ENCODE results near the gene TBCE.
"Not testable (repeated sequence)": the region's sequence is repeated elsewhere in the genome, so short reads cannot be mapped to it uniquely, and the experiment has no call there.

The TBCE gene

DNA sequence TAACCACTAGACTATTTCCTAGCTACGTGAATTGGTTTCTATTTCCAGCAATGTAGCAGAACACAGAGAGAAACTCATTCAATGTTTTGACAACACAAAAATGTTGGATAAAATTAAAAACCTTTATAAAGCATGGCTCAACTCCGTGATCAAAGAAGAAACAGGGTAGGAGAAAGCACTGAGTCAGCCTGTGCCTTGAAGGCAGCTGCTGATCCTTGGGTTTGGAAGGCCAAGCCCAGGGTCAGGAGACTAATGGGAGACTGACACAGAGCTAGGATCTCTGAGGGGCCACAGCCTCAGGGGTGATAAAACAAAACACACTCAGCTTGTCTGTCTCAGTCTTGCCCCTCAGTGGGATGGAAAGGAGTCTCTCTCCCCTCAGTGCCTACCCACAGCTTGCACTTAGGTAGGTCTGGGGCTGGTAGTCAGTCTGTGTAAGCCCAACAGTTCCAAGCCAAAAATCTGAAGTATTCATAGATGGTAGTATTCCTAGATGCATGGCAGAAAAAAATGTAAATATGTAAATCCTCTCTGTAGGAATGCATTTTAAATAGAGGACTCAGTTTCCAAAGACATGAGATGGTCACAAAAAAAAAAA lies 83.8 kb downstream of the TBCE start:
- no peak overlapping the region for H3K9ac ChIP-seq (ENCODE audit: low read length)
- no peak overlapping the region for H3K27ac ChIP-seq (ENCODE audit: low read depth, low read length)
- H3K4me1 ChIP-seq (ENCODE audit: control insufficient read depth, insufficient read depth, low read length) = no peaks in the 10 kb centered on the region
- no peak overlapping the region for H3K4me3 ChIP-seq (ENCODE audit: low read length)
- H3K27me3 ChIP-seq (ENCODE audit: control insufficient read depth, insufficient read depth, low read length) = no peaks in the 10 kb centered on the region
- peaks cover 13% of the 10 kb centered on the region for H3K36me3 ChIP-seq (ENCODE audit: control insufficient read depth, insufficient read depth, low read length)

DNA sequence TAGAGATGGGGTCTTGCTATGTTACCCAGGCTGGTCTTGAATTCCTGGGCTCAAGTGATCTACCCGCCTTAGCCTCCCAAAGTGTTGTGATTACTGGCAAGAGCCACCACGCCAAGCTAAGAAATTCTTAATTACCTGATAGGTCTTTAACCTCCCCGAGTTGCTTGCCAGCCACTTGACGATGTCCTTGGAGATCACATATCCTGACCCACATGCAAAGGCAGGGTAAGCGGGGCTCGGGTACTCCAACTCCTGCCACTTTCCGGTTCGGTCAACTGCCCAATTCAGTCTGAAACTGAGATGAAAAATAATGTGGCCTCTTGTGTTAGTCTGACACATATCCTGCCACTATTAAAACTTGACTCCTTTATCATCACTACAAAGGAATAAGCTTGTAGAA lies 86.8 kb downstream of the TBCE start:
- peaks cover 13% of the 10 kb centered on the region for H3K36me3 ChIP-seq (ENCODE audit: control insufficient read depth, insufficient read depth, low read length)
- H3K4me3 ChIP-seq (ENCODE audit: low read length) = no peak overlapping the region
- no peaks in the 10 kb centered on the region for H3K27me3 ChIP-seq (ENCODE audit: control insufficient read depth, insufficient read depth, low read length)
- no peak overlapping the region for H3K27ac ChIP-seq (ENCODE audit: low read depth, low read length)
- no peak overlapping the region for H3K9ac ChIP-seq (ENCODE audit: low read length)
- H3K4me1 ChIP-seq (ENCODE audit: control insufficient read depth, insufficient read depth, low read length) = no peaks in the 10 kb centered on the region

DNA sequence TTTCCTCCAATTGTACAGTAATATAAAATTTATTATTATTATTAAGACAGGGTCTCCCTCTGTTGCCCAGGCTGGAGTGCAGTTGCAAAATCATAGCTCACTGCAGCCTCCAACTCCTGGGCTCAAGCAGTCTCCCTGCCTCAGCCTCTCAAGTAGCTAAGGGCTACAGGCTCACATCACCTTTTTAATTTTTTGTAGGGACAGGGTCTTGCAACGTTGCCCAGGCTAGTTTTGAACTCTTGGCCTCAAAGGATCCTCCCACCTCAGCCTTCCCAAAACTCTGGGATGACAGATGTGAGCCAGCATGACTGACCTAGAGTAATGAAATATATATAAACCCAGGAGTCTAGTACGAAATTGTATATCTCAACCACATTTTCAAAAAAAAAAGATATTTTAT lies 87.9 kb downstream of the TBCE start:
- no peaks in the 10 kb centered on the region for H3K27me3 ChIP-seq (ENCODE audit: control insufficient read depth, insufficient read depth, low read length)
- no peak overlapping the region for H3K4me3 ChIP-seq (ENCODE audit: low read length)
- peaks cover 11% of the 10 kb centered on the region for H3K36me3 ChIP-seq (ENCODE audit: control insufficient read depth, insufficient read depth, low read length)
- no peak overlapping the region for H3K27ac ChIP-seq (ENCODE audit: low read depth, low read length)
- H3K4me1 ChIP-seq (ENCODE audit: control insufficient read depth, insufficient read depth, low read length) = no peaks in the 10 kb centered on the region
- H3K9ac ChIP-seq (ENCODE audit: low read length) = no peak overlapping the region

DNA sequence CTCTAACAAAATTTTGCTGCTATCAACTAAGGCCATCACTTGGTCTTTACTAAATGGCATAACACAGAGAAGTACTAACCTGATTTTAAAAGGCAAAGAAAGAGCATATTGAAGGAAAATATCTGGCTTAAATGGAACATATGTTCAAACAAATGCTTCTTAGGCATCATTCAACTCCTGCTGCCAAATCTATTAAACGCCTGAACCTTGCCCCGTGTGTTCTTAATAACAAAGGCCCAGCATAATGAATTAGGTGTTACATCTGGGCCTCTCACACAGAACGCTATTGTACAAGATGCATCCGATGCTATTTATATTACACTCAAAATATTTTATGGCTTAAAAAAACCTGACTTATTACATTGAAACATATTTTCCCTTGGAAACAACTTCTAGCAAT lies 88.6 kb downstream of the TBCE start:
- Histone ChIP-seq H3K27me3 (ENCODE audit: control insufficient read depth, insufficient read depth, low read length) (no peaks in the 10 kb centered on the region), H3K9ac (ENCODE audit: low read length) (no peak overlapping the region), H3K4me3 (ENCODE audit: low read length) (no peak overlapping the region), H3K4me1 (ENCODE audit: control insufficient read depth, insufficient read depth, low read length) (no peaks in the 10 kb centered on the region), H3K27ac (ENCODE audit: low read depth, low read length) (no peak overlapping the region), H3K36me3 (ENCODE audit: control insufficient read depth, insufficient read depth, low read length) (peaks cover 5% of the 10 kb centered on the region)

DNA sequence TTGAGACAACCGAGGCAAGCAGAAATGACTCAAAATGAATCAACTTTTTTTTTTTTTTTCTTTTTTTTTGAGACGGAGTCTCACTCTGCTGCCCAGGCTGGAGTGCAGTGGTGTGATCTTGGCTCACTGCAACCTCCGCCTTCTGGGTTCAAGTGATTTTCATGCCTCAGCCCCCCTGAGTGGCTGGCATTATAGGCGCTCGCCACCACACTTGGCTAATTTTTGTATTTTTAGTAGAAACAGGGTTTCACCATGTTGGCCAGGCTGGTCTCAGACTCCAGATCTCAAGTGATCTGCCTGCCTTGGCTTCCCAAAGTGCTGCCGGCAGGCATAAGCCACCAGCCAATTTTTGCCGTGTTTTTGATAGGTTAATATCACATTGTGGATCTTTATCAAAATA lies 90.6 kb downstream of the TBCE start:
- not testable (repeated sequence) for H3K4me1 ChIP-seq (ENCODE audit: control insufficient read depth, insufficient read depth, low read length)

DNA sequence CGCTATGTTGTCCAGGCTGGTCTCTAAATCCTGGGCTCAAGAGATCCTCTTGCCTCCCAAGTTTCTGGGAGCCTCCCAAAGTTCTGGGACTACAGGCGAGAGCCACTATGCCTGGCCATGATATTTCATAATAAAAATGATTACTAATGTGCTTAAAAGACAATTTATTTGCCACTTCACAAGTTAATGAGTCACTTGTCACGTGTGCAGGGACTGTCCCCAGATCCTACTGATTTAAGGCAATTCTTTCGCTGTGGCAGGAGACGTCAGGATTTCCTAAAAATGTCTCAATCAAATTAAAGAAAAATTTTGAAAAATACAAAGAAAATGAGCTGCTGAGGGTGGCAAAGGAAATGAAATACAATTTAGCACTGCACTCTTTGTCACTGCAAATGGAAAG lies 93.5 kb downstream of the TBCE start:
- no peak overlapping the region for H3K27ac ChIP-seq (ENCODE audit: low read depth, low read length)
- H3K9ac ChIP-seq (ENCODE audit: low read length) = no peak overlapping the region
- H3K27me3 ChIP-seq (ENCODE audit: control insufficient read depth, insufficient read depth, low read length) = no peaks in the 10 kb centered on the region
- H3K4me3 ChIP-seq (ENCODE audit: low read length) = no peak overlapping the region
- no peaks in the 10 kb centered on the region for H3K4me1 ChIP-seq (ENCODE audit: control insufficient read depth, insufficient read depth, low read length)
- H3K36me3 ChIP-seq (ENCODE audit: control insufficient read depth, insufficient read depth, low read length) = no peaks in the 10 kb centered on the region

More for the DNA sequence above, 90.6 kb downstream of the TBCE start:
- H3K4me3 ChIP-seq (ENCODE audit: low read length); H3K27me3 ChIP-seq (ENCODE audit: control insufficient read depth, insufficient read depth, low read length); H3K9ac ChIP-seq (ENCODE audit: low read length); H3K36me3 ChIP-seq (ENCODE audit: control insufficient read depth, insufficient read depth, low read length); H3K27ac ChIP-seq (ENCODE audit: low read depth, low read length): not testable (repeated sequence)

DNA sequence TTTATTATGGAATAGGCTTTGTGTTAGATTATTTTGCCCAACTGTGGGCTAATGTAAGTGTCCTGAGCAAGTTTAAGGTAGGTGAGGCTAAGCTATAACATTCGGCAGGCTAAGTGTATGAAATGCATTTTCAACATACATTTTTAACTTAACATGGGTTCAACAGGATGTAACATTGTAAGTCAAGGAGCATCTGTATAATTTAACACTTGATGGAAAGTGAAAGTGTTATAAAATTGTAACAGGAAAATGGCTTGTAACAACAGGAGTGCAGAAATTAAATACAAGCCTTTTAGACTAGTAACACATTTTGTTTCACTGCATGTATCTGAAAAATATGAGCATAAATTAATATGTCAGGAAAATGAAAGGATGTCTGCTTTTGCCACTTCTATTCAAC lies 94.7 kb downstream of the TBCE start:
- no peaks in the 10 kb centered on the region for H3K36me3 ChIP-seq (ENCODE audit: control insufficient read depth, insufficient read depth, low read length)
- H3K27ac ChIP-seq (ENCODE audit: low read depth, low read length) = no peak overlapping the region
- H3K27me3 ChIP-seq (ENCODE audit: control insufficient read depth, insufficient read depth, low read length) = no peaks in the 10 kb centered on the region
- H3K4me3 ChIP-seq (ENCODE audit: low read length) = no peak overlapping the region
- H3K4me1 ChIP-seq (ENCODE audit: control insufficient read depth, insufficient read depth, low read length) = no peaks in the 10 kb centered on the region
- no peak overlapping the region for H3K9ac ChIP-seq (ENCODE audit: low read length)

DNA sequence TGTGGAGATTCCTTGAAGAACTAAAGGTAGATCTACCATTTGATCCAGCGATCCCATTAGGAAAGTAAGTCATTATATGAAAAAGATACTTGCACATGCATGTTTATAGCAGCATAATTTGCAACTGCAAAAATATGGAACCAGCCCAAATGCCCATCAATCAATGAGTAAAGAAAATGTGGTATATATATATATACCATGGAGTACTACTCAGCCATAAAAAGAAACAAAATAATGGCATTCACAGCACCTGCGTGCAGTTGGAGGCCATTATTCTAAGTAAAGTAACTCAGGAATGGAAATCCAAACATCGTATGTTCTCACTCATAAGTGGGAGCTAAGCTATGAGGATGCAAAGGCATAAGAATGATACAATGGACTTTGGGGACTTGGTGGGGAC lies 95.6 kb downstream of the TBCE start:
- H3K27me3 ChIP-seq (ENCODE audit: control insufficient read depth, insufficient read depth, low read length); H3K27ac ChIP-seq (ENCODE audit: low read depth, low read length); H3K9ac ChIP-seq (ENCODE audit: low read length); H3K36me3 ChIP-seq (ENCODE audit: control insufficient read depth, insufficient read depth, low read length); H3K4me3 ChIP-seq (ENCODE audit: low read length); H3K4me1 ChIP-seq (ENCODE audit: control insufficient read depth, insufficient read depth, low read length): not testable (repeated sequence)

DNA sequence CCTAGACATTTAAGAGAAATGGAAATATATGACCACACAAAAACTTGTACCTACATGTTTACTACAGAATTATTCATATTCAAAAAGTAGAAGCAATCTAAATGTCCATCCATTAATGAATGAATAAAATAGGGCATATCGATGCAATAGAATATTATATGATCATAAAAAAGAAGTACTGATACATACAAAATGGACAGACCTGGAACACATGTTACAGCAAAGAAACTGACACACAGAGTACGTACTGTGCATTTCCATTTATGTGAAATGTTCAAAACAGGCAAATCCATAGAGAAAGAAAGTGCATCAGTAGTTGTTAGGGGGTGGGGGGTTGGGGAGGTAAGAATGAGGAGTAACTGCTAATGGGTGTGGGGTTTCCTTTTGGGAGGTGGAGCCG lies 97.8 kb downstream of the TBCE start:
- Histone ChIP-seq H3K9ac (ENCODE audit: low read length) (no peak overlapping the region), H3K4me3 (ENCODE audit: low read length) (no peak overlapping the region), H3K27me3 (ENCODE audit: control insufficient read depth, insufficient read depth, low read length) (no peaks in the 10 kb centered on the region), H3K36me3 (ENCODE audit: control insufficient read depth, insufficient read depth, low read length) (no peaks in the 10 kb centered on the region), H3K4me1 (ENCODE audit: control insufficient read depth, insufficient read depth, low read length) (no peaks in the 10 kb centered on the region), H3K27ac (ENCODE audit: low read depth, low read length) (no peak overlapping the region)

DNA sequence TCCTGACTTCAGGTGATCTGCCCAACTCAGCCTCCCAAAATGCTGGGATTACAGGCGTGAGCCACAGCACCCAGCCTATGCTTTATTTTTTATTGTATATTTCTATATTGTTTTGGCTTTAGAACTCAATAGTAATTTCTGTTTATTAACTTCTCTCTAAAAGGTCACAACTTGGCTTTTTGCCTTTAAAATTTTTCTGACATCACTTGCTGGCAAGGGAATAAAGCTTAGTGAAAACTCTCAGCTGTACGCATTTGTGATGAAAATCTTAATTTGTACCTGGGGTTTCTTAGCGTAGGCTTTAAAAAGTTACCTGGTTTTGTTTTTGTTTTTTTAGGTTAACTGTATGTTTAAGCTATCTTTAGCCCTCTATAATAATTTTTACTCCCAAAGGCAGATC lies 100.8 kb downstream of the TBCE start:
- Histone ChIP-seq H3K9ac (ENCODE audit: low read length) (no peak overlapping the region), H3K36me3 (ENCODE audit: control insufficient read depth, insufficient read depth, low read length) (no peaks in the 10 kb centered on the region), H3K4me3 (ENCODE audit: low read length) (no peak overlapping the region), H3K27ac (ENCODE audit: low read depth, low read length) (no peak overlapping the region), H3K4me1 (ENCODE audit: control insufficient read depth, insufficient read depth, low read length) (no peaks in the 10 kb centered on the region), H3K27me3 (ENCODE audit: control insufficient read depth, insufficient read depth, low read length) (no peaks in the 10 kb centered on the region)

DNA sequence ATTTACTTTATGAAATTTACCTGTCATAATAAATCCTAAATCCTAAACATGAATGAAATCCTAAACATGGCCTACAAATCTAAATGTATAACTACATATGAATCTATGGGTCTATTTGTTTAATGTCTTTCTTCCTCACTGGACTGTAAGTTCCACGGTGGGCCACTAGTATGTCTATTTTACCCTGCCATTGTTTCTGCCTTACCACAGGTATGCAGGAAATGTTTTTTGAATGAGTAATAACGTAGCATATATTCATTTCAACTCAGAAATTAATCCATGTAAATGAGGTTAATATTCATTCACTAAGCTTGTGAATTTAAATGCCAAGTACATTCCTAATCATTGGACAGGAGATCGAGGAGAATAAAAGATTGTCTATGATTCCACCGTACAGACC lies 101.7 kb downstream of the TBCE start:
- Histone ChIP-seq H3K36me3 (ENCODE audit: control insufficient read depth, insufficient read depth, low read length) (no peaks in the 10 kb centered on the region), H3K4me1 (ENCODE audit: control insufficient read depth, insufficient read depth, low read length) (no peaks in the 10 kb centered on the region), H3K9ac (ENCODE audit: low read length) (no peak overlapping the region), H3K27ac (ENCODE audit: low read depth, low read length) (no peak overlapping the region), H3K4me3 (ENCODE audit: low read length) (no peak overlapping the region), H3K27me3 (ENCODE audit: control insufficient read depth, insufficient read depth, low read length) (no peaks in the 10 kb centered on the region)

DNA sequence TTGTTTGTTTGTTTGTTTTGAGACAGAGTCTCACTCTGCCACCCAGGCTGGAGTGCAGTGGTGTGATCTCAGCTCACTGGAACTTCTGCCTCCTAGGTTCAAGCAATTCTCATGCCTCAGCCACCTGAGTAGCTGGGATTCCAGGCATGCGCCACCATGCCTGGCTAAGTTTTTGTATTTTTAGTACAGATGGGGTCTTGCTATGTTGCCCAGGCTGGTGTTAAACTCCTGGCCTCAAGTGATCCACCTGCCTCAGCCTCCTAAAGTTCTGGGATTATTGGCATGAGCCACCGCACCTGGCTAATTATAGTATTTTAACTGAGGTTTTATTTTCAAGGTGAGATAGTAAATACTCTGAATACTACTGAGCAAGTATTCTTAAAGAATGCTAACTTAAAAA lies 102.7 kb downstream of the TBCE start:
- not testable (repeated sequence) for H3K27ac ChIP-seq (ENCODE audit: low read depth, low read length); H3K9ac ChIP-seq (ENCODE audit: low read length); H3K36me3 ChIP-seq (ENCODE audit: control insufficient read depth, insufficient read depth, low read length); H3K4me3 ChIP-seq (ENCODE audit: low read length); H3K4me1 ChIP-seq (ENCODE audit: control insufficient read depth, insufficient read depth, low read length); H3K27me3 ChIP-seq (ENCODE audit: control insufficient read depth, insufficient read depth, low read length)

DNA sequence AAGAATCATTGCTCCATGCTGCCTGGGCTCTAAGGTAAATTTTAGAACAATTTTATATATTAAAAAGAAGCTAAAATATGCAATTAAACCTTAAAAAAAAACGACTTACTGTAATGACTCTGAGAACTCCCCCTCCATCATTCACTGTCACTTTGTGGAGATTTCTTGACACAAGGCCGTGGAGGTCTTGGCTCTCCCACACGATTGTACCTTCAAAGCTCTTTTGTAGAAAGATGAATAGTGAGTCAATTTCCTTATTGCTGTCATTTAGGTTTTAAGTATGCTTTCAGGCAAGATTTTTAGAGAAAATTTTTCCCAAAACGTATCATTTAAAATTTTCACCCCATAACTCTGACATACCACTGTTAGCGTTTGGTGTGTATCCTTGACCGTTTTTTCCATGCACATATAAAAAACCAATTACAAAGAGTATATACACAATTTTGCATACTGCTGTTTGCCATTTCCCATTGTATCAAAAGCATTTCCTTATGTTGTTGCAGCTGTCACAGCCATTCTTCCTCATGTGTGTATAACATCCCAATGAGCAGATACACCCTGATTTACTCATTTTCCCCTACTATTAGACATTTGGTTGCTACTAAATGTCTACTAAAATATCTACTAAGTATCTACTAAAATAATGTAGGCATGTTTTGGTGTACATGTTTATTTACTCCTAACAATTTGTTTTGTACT lies 103.7 kb downstream of the TBCE start:
- Histone ChIP-seq H3K27me3 (ENCODE audit: control insufficient read depth, insufficient read depth, low read length) (no peaks in the 10 kb centered on the region), H3K27ac (ENCODE audit: low read depth, low read length) (no peak overlapping the region), H3K9ac (ENCODE audit: low read length) (no peak overlapping the region), H3K4me1 (ENCODE audit: control insufficient read depth, insufficient read depth, low read length) (no peaks in the 10 kb centered on the region), H3K36me3 (ENCODE audit: control insufficient read depth, insufficient read depth, low read length) (no peaks in the 10 kb centered on the region), H3K4me3 (ENCODE audit: low read length) (no peak overlapping the region)
